H1 (cell line): ENCODE measurements around the gene FAF2. TPM values are rescaled to one million over a fixed set of nuclear protein-coding genes. Genes with fewer than 3 reads are reported as not detected.

ENCODE experiments used
- CTCF ChIA-PET: fragments of 300-600 bp; sonication (Branson Sonifier 250); formaldehyde crosslinking; loops from one replicate; lab custom pipeline; 2021; ENCODE audit not compliant: partially characterized antibody; lab: Charles Lee
- POLR2A ChIA-PET: fragments of 300-600 bp; sonication (Branson Sonifier 250); formaldehyde crosslinking; loops from one replicate; lab custom pipeline; 2021; ENCODE audit warnings: inconsistent platforms; ENCODE audit not compliant: partially characterized antibody; lab: Charles Lee
- DNase-seq, 2 experiments: peaks; one replicate each; pipeline versions ENCODE4 v3.0.0 to v3.0.0-alpha.2; 2010 to 2022; ENCODE audit warnings: low spot score in 2 of 2, low read depth in 1 of 2, mixed read lengths in 1 of 2
- FAIRE-seq: peaks from 2 replicates; lab custom pipeline; 2011; peaks lifted over from hg19 to GRCh38; lab: Jason Lieb, UNC
- H2AFZ ChIP-seq: 2 replicates; pipeline ENCODE4 v1.8.1; 2012; ENCODE audit warnings: low read length, inconsistent platforms
- H2AK5ac ChIP-seq: 2 replicates; pipeline ENCODE4 v1.6.1; 2013; ENCODE audit warnings: low read depth, low read length
- H2BK120ac ChIP-seq: replicated peaks from 2 replicates; pipeline ENCODE3; 2013; ENCODE audit warnings: low read depth, low read length, inconsistent platforms
- H2BK12ac ChIP-seq: 2 replicates; pipeline ENCODE4 v1.6.1; 2013; ENCODE audit warnings: low read depth, low read length
- H2BK15ac ChIP-seq: 2 replicates; pipeline ENCODE4 v1.6.1; 2013; ENCODE audit warnings: low read length
- H2BK20ac ChIP-seq: 2 replicates; pipeline ENCODE4 v1.6.1; 2013; ENCODE audit warnings: low read length
- H2BK5ac ChIP-seq: 2 replicates; pipeline ENCODE4 v1.6.1; 2013; ENCODE audit warnings: low read depth, low read length
- H3K14ac ChIP-seq: 2 replicates; pipeline ENCODE4 v1.6.1; 2013; ENCODE audit warnings: inconsistent platforms; ENCODE audit not compliant: insufficient read length
- H3K18ac ChIP-seq: 2 replicates; pipeline ENCODE4 v1.6.1; 2013; ENCODE audit warnings: low read length; ENCODE audit errors: extremely low read depth
- H3K23ac ChIP-seq: 2 replicates; pipeline ENCODE4 v1.6.1; 2013; ENCODE audit warnings: inconsistent platforms; ENCODE audit not compliant: insufficient read length
- H3K23me2 ChIP-seq: 2 replicates; pipeline ENCODE4 v1.6.1; 2013; ENCODE audit warnings: low read depth, low read length
- H3K27ac ChIP-seq: 2 replicates; pipeline ENCODE4 v1.6.1; 2011; ENCODE audit warnings: low read depth, low read length, inconsistent platforms
- H3K27me3 ChIP-seq, 4 experiments: replicated peaks in 1 of 4; 1 replicate in 1 of 4; 2 replicates in 3 of 4; pipeline versions ENCODE4 v1.6.1 to v1.8.1; 2011 to 2013; ENCODE audit warnings: low read length in 3 of 4, mild to moderate bottlenecking in 3 of 4, inconsistent platforms in 2 of 4, mixed read lengths in 2 of 4, moderate library complexity in 1 of 4; ENCODE audit not compliant: control insufficient read depth in 3 of 4, insufficient read depth in 3 of 4; ENCODE audit errors: extremely low read depth in 1 of 4
- H3K36me3 ChIP-seq, 4 experiments: 2 replicates each; pipeline versions ENCODE4 v1.6.1 to v1.8.1; 2011 to 2013; ENCODE audit warnings: mild to moderate bottlenecking in 4 of 4, low read length in 3 of 4, moderate library complexity in 2 of 4, control low read depth in 1 of 4, inconsistent platforms in 1 of 4; ENCODE audit not compliant: insufficient read depth in 4 of 4, control insufficient read depth in 2 of 4
- H3K4ac ChIP-seq: replicated peaks from 2 replicates; pipeline ENCODE3; 2013; ENCODE audit warnings: low read length, low read depth, mixed read lengths, inconsistent platforms; ENCODE audit not compliant: insufficient read length
- H3K4me1 ChIP-seq, 4 experiments: replicated peaks in 1 of 4; 1 replicate in 1 of 4; 2 replicates in 3 of 4; pipeline versions ENCODE4 v1.6.1 to v1.8.1; 2011 to 2013; ENCODE audit warnings: low read length in 3 of 4, inconsistent platforms in 2 of 4, mixed read lengths in 1 of 4; ENCODE audit not compliant: insufficient read depth in 4 of 4, control insufficient read depth in 3 of 4
- H3K4me2 ChIP-seq, 2 experiments: 2 replicates each; pipeline versions ENCODE4 v1.6.1 to v1.8.1; 2011 to 2013; ENCODE audit warnings: low read depth in 2 of 2, low read length in 2 of 2, control low read depth in 1 of 2, inconsistent platforms in 1 of 2, mild to moderate bottlenecking in 1 of 2; ENCODE audit not compliant: insufficient read depth in 1 of 2
- H3K4me3 ChIP-seq, 4 experiments: fragments of 200-600, 300-600 bp in 1 of 4; sonication (generic), shearing (Covaris generic), sonication (Bioruptor Twin) in 1 of 4; 2 replicates each; pipeline versions ENCODE4 v1.5.1 to v1.8.1; 2011 to 2016; ENCODE audit warnings: low read length in 4 of 4, low read depth in 3 of 4, control low read depth in 2 of 4, inconsistent platforms in 2 of 4, mild to moderate bottlenecking in 2 of 4, mixed read lengths in 1 of 4, moderate library complexity in 1 of 4; ENCODE audit not compliant: insufficient read depth in 2 of 4; ENCODE audit errors: extremely low read depth in 1 of 4
- H3K56ac ChIP-seq: replicated peaks from 2 replicates; pipeline ENCODE3; 2013; ENCODE audit warnings: low read depth, mild to moderate bottlenecking, mixed read lengths, low read length, inconsistent platforms; ENCODE audit not compliant: insufficient read length
- H3K79me1 ChIP-seq: 2 replicates; pipeline ENCODE4 v1.6.1; 2013; ENCODE audit warnings: low read depth, low read length, control low read depth
- H3K79me2 ChIP-seq, 2 experiments: 2 replicates each; pipeline versions ENCODE4 v1.6.1 to v1.8.1; 2012 to 2013; ENCODE audit warnings: low read length in 2 of 2, mild to moderate bottlenecking in 2 of 2, inconsistent platforms in 1 of 2; ENCODE audit not compliant: insufficient read depth in 2 of 2, control insufficient read depth in 1 of 2
- H3K9ac ChIP-seq, 4 experiments: replicated peaks in 1 of 4; 1 replicate in 1 of 4; 2 replicates in 3 of 4; pipeline versions ENCODE4 v1.6.1 to v1.8.1; 2011 to 2013; ENCODE audit warnings: low read depth in 3 of 4, low read length in 3 of 4, control low read depth in 2 of 4, mild to moderate bottlenecking in 2 of 4, moderate library complexity in 2 of 4, inconsistent platforms in 1 of 4; ENCODE audit errors: extremely low read depth in 1 of 4
- H3K9me3 ChIP-seq, 2 experiments: 2 replicates each; pipeline versions ENCODE4 v1.6.1 to v1.8.1; 2012 to 2013; ENCODE audit warnings: mild to moderate bottlenecking in 2 of 2, moderate library complexity in 2 of 2, control low read depth in 1 of 2, inconsistent platforms in 1 of 2, low read depth in 1 of 2, low read length in 1 of 2, mixed read lengths in 1 of 2; ENCODE audit not compliant: insufficient read depth in 2 of 2
- H4K20me1 ChIP-seq, 2 experiments: replicated peaks in 1 of 2; 2 replicates each; pipeline versions ENCODE3 to v1.8.1; 2011 to 2013; ENCODE audit warnings: inconsistent platforms in 2 of 2, low read length in 2 of 2, mild to moderate bottlenecking in 1 of 2; ENCODE audit not compliant: insufficient read depth in 2 of 2, control insufficient read depth in 1 of 2
- H4K5ac ChIP-seq: 2 replicates; pipeline ENCODE4 v1.6.1; 2013; ENCODE audit warnings: low read length, low read depth, mixed read lengths, inconsistent platforms; ENCODE audit not compliant: insufficient read length
- H4K8ac ChIP-seq: 2 replicates; pipeline ENCODE4 v1.8.0; 2013; ENCODE audit warnings: mild to moderate bottlenecking, moderate library complexity, low read length, inconsistent platforms; ENCODE audit not compliant: insufficient read depth; ENCODE audit errors: extremely low read depth
- H4K91ac ChIP-seq: replicated peaks from 2 replicates; pipeline ENCODE3; 2013; ENCODE audit warnings: low read length, mixed read lengths, inconsistent platforms; ENCODE audit not compliant: insufficient read length
- CBX5 ChIP-seq: fragments of 300-800, 300-1000 bp; sonication (generic); IDR thresholded peaks from 2 replicates; pipeline ENCODE4 v1.7.1; 2016; ENCODE audit warnings: antibody characterized with exemption, low read length, low read depth
- CTCF ChIP-seq, 3 experiments: IDR thresholded peaks; 1 replicate in 2 of 3; 2 replicates in 1 of 3; pipeline versions ENCODE4 v1.5.1 to v1.6.1; 2011; ENCODE audit warnings: low read length in 3 of 3, mild to moderate bottlenecking in 3 of 3, inconsistent platforms in 2 of 3, low read depth in 1 of 3, moderate library complexity in 1 of 3; ENCODE audit not compliant: insufficient read depth in 1 of 3; ENCODE audit errors: control extremely low read depth in 1 of 3
- EP300 ChIP-seq, 2 experiments: IDR thresholded peaks; 1 replicate in 1 of 2; 2 replicates in 1 of 2; pipeline ENCODE4 v1.6.1; 2011 to 2012; ENCODE audit warnings: low read depth in 2 of 2, low read length in 2 of 2, mild to moderate bottlenecking in 2 of 2, borderline replicate concordance in 1 of 2, inconsistent platforms in 1 of 2, moderate library complexity in 1 of 2
- SIN3A ChIP-seq, 2 experiments: IDR thresholded peaks in 1 of 2; conservative IDR thresholded peaks in 1 of 2; 2 replicates each; pipeline ENCODE4 v1.6.1; 2011 to 2012; ENCODE audit warnings: low read length in 2 of 2, improper control_type of control experiment in 1 of 2, low read depth in 1 of 2, mild to moderate bottlenecking in 1 of 2
- SP4 ChIP-seq: IDR thresholded peaks from 2 replicates; pipeline ENCODE4 v1.6.1; 2012; ENCODE audit warnings: low read length, inconsistent platforms
- TAF1 ChIP-seq: IDR thresholded peaks from 2 replicates; pipeline ENCODE4 v1.6.1; 2011; ENCODE audit warnings: mild to moderate bottlenecking, low read depth, low read length
- ZNF274 ChIP-seq: IDR thresholded peaks from 2 replicates; pipeline ENCODE4 v1.7.0; 2012; ENCODE audit warnings: low read length, borderline replicate concordance; ENCODE audit errors: extremely low read depth
- WGBS, 2 experiments: shearing (Covaris generic) in 1 of 2; methylation state at CpG; one replicate each; pipeline versions ENCODE4 v1.1.6 to v1.1.7; 2013 to 2015; ENCODE audit warnings: low lambda C conversion rate in 2 of 2, mixed read lengths in 2 of 2, inconsistent platforms in 1 of 2, low coverage in 1 of 2, missing lambda C conversion rate in 1 of 2; ENCODE audit not compliant: insufficient replicate concordance in 2 of 2, insufficient coverage in 1 of 2, insufficient read length in 1 of 2; ENCODE audit errors: extremely low coverage in 1 of 2, missing lambda C conversion rate in 1 of 2; 5-methylcytosine and 5-hydroxymethylcytosine counted together
- polyA plus RNA-seq, 7 experiments: library from polyadenylated mRNA; depleted of rRNA in 3 of 7; stranded (reverse) in 5 of 7; unstranded in 2 of 7; fragments of >200 nt in 5 of 7; fragments of 200-250 nt in 2 of 7; gene quantifications; 1 replicate in 5 of 7; 2 replicates in 1 of 7; 4 replicates in 1 of 7; pipeline versions ENCODE4 v1.2.1 to v1.2.3, GENCODE V29; 2011 to 2013; ENCODE audit warnings: missing spikeins in 2 of 7, mixed read lengths in 2 of 7
- total RNA-seq: library from RNA; stranded (reverse); fragmentation: NEBNext Ultra II Directional; extraction: Animal tissue kit (Norgen Biotek cat#: 25700); gene quantifications from 2 replicates; pipeline ENCODE4 v1.2.1, GENCODE V29; 2021

FAF2 gene
- total and polyA plus RNA-seq, 2 of the 8 experiments (the other 6 are each of a cell fraction or from before 2014, with no cell fraction given) = 20.8 to 35.8 TPM

- Histone ChIP-seq H3K79me2 (peaks cover 5 to 50% of the 10 kb centered on the region in 2 experiments), H3K4me2 (no peak overlapping the region), H2BK12ac (no peak overlapping the region), H3K36me3 (peaks cover 0 to 15% (median 1%) of the 10 kb centered on the region in 4 experiments; a peak in 2 of 8 replicates), H2BK5ac (no peak overlapping the region), H3K23ac (no peak overlapping the region), H3K27me3 (no peaks in the 10 kb centered on the region), H3K4ac (no peak overlapping the region), H2BK15ac (no peak overlapping the region), H3K56ac (no peak overlapping the region), H3K14ac (no peak overlapping the region), H3K9me3 (no peaks in the 10 kb centered on the region), H4K91ac (no peak overlapping the region), H2BK120ac (no peak overlapping the region), H4K5ac (no peak overlapping the region), H2AK5ac (no peak overlapping the region), H3K79me1 (0 out of 2 replicates have a peak, but pooled peaks cover 5% of the 10 kb centered on the region), H3K23me2 (peaks cover 12% of the 10 kb centered on the region), H2BK20ac (no peak overlapping the region), H3K4me3 (no peak overlapping the region), H4K20me1 (peaks cover 0 to 3% of the 10 kb centered on the region in 2 experiments), H3K27ac (no peak overlapping the region), H4K8ac (no peak overlapping the region), H3K4me1 (peaks cover 0 to 4% (median 0%) of the 10 kb centered on the region in 4 experiments; a peak in 1 of 7 replicates), H3K18ac (no peak overlapping the region), H3K9ac (no peak overlapping the region), H2AFZ (no peak overlapping the region)
- ChIA-PET CTCF (interaction anchor here (0.9 to 1.0 kb wide), 2 partner anchors 44 to 59 kb away, joined by 3 read pairs; no protein-coding TSS in a partner anchor), POLR2A (interaction anchor here (0.7 to 3.4 kb wide), 5 partner anchors 11 to 86 kb away, joined by 3 to 14 read pairs (median 3); partner anchors contain the start of gene CLTB)
- FAIRE-seq (no peak), DNase-seq (no peak)
- no peak for TF ChIP-seq SIN3A (conservative IDR thresholded peaks at IDR 0.05 in 1 of 2, IDR thresholded peaks at IDR 0.05 in 1 of 2; ENCODE audit: low read depth in 1 of 2, low read length in 2 of 2)
- no peak for TF ChIP-seq CTCF (IDR thresholded peaks at IDR 0.05; ENCODE audit: control extremely low read depth in 1 of 3, insufficient read depth in 1 of 3, low read depth in 1 of 3, low read length in 3 of 3)
- no peak for TF ChIP-seq ZNF274
- TF ChIP-seq SP4 = no peak
- TF ChIP-seq EP300 (IDR thresholded peaks at IDR 0.05; ENCODE audit: borderline replicate concordance in 1 of 2, low read depth in 2 of 2, low read length in 2 of 2) = no peak
- no peak for TF ChIP-seq TAF1
- TF ChIP-seq CBX5 = no peak
- 100% methylated on average over 1 of the region's 1 CpG; no CpG with 5 or more reads in 1 of the 2 experiments for WGBS, 2 experiments
Measured at GRCh38 chr5:176450077-176450476, 1.9 kb downstream of the FAF2 start.
